Fibroblast of skin of abdomen (primary cell): ENCODE results near the gene ELAVL2.
A peak's percentile ranks its signal among the peaks of the same experiment; 100 is the strongest.

ENCODE experiments used
- DNase-seq: peaks from one replicate; pipeline ENCODE4 v3.0.0-alpha.2; 2013

ELAVL2 gene

DNA sequence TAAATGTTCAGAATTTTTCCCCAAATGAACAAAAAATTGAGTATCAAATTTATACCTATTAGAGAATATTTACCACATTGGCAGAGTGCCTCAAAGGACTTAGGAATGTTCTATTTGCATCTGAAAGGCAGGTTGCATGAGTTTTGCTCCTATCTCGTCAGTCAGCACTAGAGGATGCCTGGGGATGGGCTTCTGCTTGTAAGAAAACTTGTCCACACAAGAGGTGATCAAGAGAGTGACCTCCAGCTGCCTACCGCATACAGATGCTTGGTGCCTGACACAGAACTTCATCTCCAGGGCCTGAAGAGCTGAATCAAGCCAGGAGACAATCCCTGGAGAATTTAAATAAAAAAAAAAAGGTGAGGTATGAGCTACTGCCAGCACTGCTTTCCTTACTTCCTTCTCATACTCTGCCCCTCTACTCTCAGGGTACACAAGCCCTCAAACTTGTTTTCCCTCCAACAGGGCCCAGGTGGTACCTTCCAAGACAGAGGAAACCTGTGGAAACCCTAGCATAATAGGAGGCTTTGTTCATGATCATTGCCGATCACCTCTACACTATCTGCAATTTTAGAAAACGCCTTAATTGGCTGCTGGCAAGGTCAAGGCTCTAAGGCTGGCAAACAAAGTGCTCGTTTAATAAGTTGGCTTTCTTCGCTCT is 166.6 kb downstream of the ELAVL2 start:
- DNase-seq = no peak

DNA sequence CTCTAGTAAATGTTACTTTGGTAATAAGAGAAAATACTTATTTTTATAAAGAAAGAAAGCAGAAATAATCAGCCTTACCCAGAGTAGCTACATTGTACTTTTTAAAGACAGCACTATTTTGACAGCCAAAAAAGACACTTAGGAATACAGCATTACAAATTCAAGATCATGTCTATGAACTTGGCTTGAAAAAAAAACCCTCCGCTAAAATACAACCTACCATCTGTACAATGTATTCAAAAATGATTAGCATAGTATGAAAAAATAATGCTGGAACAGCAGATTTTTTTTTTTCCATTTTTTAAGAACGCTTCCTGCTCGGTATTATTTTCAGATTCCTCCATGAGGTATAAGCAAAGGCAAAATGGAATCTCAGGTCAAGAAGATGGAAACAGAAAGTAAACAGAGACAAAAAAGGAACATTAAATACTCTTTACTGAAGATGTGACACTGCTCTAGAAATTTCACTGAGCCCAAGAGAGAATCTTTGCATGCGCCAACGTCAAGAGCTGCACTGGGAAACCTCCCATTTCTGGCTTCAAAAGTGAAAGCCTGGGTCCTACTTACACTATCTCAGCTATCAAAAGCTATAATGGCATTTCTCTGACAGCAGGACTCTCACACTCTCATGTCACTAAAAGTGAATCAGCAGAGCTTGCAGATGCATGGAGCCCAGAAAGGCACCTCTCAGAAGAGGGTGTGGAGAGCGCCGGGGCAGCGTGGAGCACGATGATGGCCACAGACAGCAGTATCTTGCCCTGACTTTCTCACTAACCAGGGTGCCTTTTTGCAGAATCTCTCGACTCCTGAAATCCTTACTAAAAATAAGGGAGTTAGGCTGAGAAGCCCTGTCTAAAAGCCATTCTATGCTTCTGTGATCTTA is 167.4 kb downstream of the ELAVL2 start:
- no peak for DNase-seq

DNA sequence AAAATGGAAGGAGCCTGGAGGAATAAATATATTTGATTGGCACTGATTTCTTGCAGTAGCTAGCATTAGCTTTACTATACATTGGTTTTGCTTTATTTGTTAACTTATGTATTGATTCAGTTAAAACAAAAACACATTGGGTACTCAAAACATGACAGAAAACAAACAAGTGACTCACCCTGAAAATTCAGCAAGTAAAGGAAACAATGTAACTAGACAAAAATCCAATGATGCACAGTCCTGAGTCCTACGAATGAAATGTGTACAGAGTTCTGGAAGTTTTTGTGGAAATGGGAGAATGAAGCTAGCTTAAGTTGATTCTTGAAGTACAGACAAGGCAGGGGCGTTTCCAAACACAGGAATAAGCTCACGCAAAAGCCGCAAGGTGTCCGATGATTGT is 175.0 kb downstream of the ELAVL2 start:
- no peak for DNase-seq

DNA sequence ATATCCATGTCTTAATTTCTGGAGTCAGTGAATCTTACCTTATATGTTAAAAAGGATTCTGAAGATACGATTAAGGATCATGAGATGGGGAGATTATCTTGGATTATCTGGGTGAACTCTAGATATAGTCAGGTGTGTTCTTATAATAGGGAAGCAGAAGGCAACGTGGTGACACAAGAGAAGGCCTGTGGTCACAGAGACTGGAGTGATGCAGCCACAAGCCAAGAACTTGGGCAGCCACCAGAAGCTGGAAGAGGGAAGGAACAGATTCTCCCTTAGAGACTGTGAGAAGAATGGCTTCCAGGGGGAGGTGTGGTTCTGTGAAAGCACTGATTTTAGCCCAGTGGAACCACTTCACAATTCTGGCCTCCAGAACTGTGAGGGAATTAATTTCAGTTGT is 177.4 kb downstream of the ELAVL2 start:
- no peak for DNase-seq

DNA sequence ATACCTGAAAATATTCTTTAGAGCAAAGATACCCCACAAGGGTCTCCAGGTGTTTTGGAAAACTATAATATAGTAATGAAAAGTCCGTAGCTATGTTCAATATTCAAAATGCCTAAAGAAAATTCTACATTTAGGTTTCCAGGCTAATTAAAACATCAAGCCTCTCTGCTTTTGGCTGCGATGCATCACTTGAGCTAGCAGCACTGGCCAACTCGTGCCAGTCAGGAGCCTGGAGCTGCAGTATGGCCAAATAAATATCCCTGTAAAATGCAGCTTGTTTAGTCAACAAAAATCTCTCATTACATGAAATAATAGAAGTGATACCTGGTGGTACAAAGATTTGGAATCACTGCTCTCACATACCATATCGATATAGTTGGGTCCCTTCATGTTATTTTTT is 181.1 kb downstream of the ELAVL2 start:
- DNase-seq = no peak

DNA sequence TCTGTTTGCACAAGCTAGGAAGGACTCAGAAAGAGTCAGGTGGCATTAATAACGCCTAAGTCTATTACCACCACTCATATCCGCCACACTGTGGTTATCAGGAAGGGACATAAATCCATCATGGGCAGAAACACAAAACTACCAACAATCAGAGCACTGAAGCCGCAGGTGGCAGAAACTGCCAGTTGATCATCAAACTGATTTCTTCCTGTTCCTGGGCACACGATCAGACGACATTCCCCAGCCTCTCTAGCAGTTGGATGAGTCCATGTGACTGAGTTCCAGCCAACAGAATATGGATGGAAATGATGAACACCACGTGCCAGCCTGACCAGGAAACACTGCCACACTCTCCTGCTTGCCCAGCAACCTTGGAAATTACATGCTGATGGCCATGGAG is 181.7 kb downstream of the ELAVL2 start:
- DNase-seq = no peak

DNA sequence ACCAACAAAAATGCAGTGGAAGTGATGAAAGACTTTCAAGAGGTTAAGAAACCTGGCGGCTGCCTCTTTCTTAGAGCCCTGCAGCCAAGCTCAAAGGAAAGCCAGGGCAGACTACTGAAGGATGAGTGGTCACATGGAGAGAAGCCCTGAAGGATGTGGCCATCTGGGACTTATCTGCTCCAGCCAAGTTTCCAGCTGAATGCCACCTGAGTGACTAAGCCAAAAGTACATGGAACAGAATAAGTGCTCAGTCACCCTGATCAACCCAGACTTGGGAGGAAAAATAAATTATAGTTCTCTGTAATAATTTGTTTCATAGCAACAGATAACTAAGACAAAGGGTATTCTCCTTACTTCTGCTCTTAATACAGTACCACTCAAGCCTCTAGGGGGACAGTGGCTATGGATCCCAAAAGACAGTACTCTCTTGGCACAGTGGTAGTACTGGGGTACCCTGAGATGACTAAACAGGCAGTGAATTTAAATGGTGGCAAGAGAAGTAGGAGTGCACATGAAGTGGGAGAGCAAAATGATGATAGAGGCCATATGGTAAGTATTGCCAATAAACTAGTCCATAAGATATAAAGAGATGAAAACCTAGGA is 182.3 kb downstream of the ELAVL2 start:
- peak; percentile 21 for DNase-seq
